KOPT-K1 (cell line): ENCODE measurements around the gene TRAPPC11.

ENCODE experiments used
- H3K27ac ChIP-seq: fragments of 200-600 bp; sonication (generic); 2 replicates; pipeline ENCODE4 v1.5.1; 2016; ENCODE audit warnings: antibody characterized with exemption, mild to moderate bottlenecking, low read depth, low read length; ENCODE audit not compliant: poor library complexity, severe bottlenecking
- H3K36me3 ChIP-seq: fragments of 200-600 bp; sonication (generic); 2 replicates; pipeline ENCODE4 v1.5.1; 2017; ENCODE audit warnings: antibody characterized with exemption, mild to moderate bottlenecking, low read length, moderate library complexity; ENCODE audit not compliant: insufficient read depth
- H3K9me3 ChIP-seq: fragments of 200-600 bp; sonication (generic); 2 replicates; pipeline ENCODE4 v1.5.1; 2017; ENCODE audit warnings: antibody characterized with exemption, low read length, mild to moderate bottlenecking; ENCODE audit not compliant: insufficient read depth, poor library complexity, severe bottlenecking

The TRAPPC11 gene

GRCh38 chr4:183747931-183748670 lies 89.0 kb downstream of the TRAPPC11 start:
- Histone ChIP-seq H3K36me3 (no peaks in the 10 kb centered on the region), H3K27ac (no peak overlapping the region), H3K9me3 (peaks cover 12% of the 10 kb centered on the region)

- no peak overlapping the region for H3K27ac ChIP-seq
- peaks cover 11% of the 10 kb centered on the region for H3K9me3 ChIP-seq
- no peaks in the 10 kb centered on the region for H3K36me3 ChIP-seq
These were observed 92.0 kb downstream of the TRAPPC11 start for GRCh38 chr4:183751106-183751505.

DNA sequence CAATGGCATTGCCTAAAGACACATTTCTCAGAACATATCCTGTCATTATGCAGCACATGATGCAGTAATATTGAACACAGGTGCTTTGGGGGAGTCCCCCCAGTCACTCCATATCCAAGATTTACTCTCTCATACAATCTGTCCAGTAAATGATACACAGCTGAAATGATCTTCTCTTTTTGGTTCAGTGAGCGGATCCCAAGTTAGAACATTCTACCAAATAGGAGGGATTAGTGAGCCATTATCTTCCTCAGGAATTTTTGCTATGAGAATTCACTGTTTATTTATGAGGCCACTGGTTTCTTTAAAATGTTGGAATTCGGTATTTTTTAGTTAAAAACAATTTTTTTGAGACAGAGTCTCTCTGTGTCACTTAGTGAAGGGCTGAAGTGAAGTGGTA lies 96.5 kb downstream of the TRAPPC11 start:
- Histone ChIP-seq H3K36me3 (no peaks in the 10 kb centered on the region), H3K27ac (no peak overlapping the region), H3K9me3 (no peaks in the 10 kb centered on the region)

DNA sequence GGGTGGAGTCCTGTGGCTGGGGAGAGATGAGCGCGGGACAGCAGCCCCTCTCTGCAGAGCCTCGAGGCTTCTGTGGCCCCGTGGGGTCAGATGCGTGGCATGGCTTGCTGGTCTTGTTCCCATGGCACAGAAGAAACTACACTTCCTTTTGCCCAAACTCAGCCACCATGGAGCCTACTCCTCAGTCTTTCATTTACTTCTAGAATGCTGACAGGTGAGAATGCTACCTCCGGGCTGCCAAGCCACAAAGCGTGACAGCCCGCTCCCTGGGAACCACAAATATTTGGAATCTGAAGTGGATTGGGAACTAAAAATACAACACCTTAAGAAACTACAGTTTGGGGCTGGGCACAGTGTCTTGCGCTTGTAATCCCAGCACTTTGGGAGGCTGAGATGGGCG lies 98.0 kb downstream of the TRAPPC11 start:
- no peak overlapping the region for H3K27ac ChIP-seq
- no peaks in the 10 kb centered on the region for H3K9me3 ChIP-seq
- no peaks in the 10 kb centered on the region for H3K36me3 ChIP-seq

DNA sequence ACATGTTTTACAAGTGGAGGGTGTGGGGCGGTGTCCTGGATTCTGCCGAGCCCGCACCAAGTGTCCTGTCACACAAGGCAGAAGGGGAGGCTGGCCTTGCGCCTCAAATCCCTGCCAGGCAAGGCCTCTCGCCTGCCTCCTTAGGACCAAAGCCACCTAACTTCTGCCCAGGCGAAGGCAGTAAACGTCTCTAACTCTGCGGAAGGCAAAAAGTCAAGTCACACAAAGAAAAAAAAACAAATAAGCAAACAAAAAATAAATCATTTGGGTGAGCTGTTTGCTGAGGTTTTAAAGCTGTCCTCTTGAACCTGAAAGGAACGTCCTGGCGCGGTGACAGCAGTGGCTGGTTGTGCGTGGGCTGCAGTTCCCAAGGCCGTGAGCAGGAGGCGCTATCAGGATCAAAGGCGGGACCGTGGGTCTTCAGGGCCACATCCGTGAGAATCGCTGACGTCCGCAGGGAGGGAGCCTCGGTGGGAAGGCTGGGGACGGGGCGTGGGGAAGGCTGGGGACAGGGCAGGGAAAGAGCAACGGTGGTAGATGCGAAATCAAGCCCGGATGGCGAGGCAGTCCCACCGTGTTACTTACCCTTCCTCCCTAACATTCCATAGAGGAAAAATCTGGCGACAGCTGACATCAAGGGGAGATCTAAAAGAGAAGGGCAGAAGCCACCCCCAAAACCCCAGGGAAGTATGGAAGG lies 99.1 kb downstream of the TRAPPC11 start:
- no peaks in the 10 kb centered on the region for H3K9me3 ChIP-seq
- no peak overlapping the region for H3K27ac ChIP-seq
- no peaks in the 10 kb centered on the region for H3K36me3 ChIP-seq

GRCh38 chr4:183758758-183759447 lies 99.8 kb downstream of the TRAPPC11 start:
- Histone ChIP-seq H3K9me3 (no peaks in the 10 kb centered on the region), H3K27ac (no peak overlapping the region), H3K36me3 (no peaks in the 10 kb centered on the region)

- no peak overlapping the region for H3K27ac ChIP-seq
- H3K9me3 ChIP-seq = no peaks in the 10 kb centered on the region
- no peaks in the 10 kb centered on the region for H3K36me3 ChIP-seq
These were observed 101.2 kb downstream of the TRAPPC11 start for GRCh38 chr4:183760326-183760725.
